Heart left ventricle (tissue), 16 donors: ENCODE results near the gene ADAMTSL2. TPM values are rescaled to one million over a fixed set of nuclear protein-coding genes. Genes with fewer than 3 reads are reported as not detected.

Experiments used
- ATAC-seq, 4 donors: fragments of 200-7000 bp; cut with Tn5 transposase; one replicate each; pipeline ENCODE4 v1.9.1; 2020 to 2022; ENCODE audit warnings: moderate library complexity in 4 of 4, mild to moderate bottlenecking in 3 of 4, moderate number of reproducible peaks in 1 of 4
- DNase-seq, 5 donors: peaks; one replicate each; pipeline ENCODE4 v3.0.0-alpha.2; 2020
- H3K27ac ChIP-seq, 12 donors: fragments of 200-600 bp; sonication (generic) in 4 of 12; one replicate each; pipeline versions ENCODE4 v1.5.0 to v1.8.0; 2016 to 2022; ENCODE audit warnings: mild to moderate bottlenecking in 2 of 12
- H3K27me3 ChIP-seq, 9 donors: fragments of 200-600 bp; sonication (generic) in 2 of 9; one replicate each; pipeline versions ENCODE4 v1.5.1 to v1.8.0; 2016 to 2022; ENCODE audit warnings: mild to moderate bottlenecking in 3 of 9
- H3K36me3 ChIP-seq, 9 donors: fragments of 200-600 bp; sonication (generic) in 2 of 9; one replicate each; pipeline versions ENCODE4 v1.5.0 to v1.8.0; 2018 to 2022; ENCODE audit warnings: mild to moderate bottlenecking in 2 of 9
- H3K4me1 ChIP-seq, 12 donors: fragments of 200-600 bp; sonication (generic) in 4 of 12; one replicate each; pipeline versions ENCODE4 v1.5.0 to v1.8.0; 2016 to 2022; ENCODE audit warnings: mild to moderate bottlenecking in 3 of 12
- H3K4me3 ChIP-seq, 12 donors: fragments of 200-600 bp; sonication (generic) in 4 of 12; one replicate each; pipeline versions ENCODE4 v1.5.0 to v1.8.0; 2017 to 2022; ENCODE audit warnings: mild to moderate bottlenecking in 9 of 12, moderate library complexity in 4 of 12
- H3K9me3 ChIP-seq, 12 donors: fragments of 200-600 bp; sonication (generic) in 4 of 12; one replicate each; pipeline versions ENCODE4 v1.5.0 to v1.8.0; 2016 to 2022; ENCODE audit warnings: mild to moderate bottlenecking in 1 of 12
- POLR2A ChIP-seq, 2 donors: fragments of 450-650 bp; IDR thresholded peaks; one replicate each; pipeline ENCODE4 v1.6.1; 2017; ENCODE audit warnings: antibody characterized with exemption in 2 of 2, mild to moderate bottlenecking in 2 of 2, moderate library complexity in 2 of 2
- WGBS, 4 donors: extraction: QIAGEN DNeasy Blood & Tissue Kit in 2 of 4; methylation state at CpG; one replicate each; pipeline versions ENCODE4 v1.1.5 to v1.1.7; 2013 to 2018; 5-methylcytosine and 5-hydroxymethylcytosine counted together
- intact Hi-C, 10 donors: fragments of 100-400 bp; cut with DNase I; formaldehyde crosslinking; loops; one replicate each; pipeline versions ENCODE4 v1.11.1 to v1.14.2; 2022
- polyA plus RNA-seq, 2 donors: library from polyadenylated mRNA; stranded (reverse); fragments of 200-250 nt; gene quantifications; one replicate each; pipeline ENCODE4 v1.2.3, GENCODE V29; 2013
- total RNA-seq, 9 donors: library from RNA; depleted of rRNA in 2 of 9; stranded (reverse); fragments of >200 nt in 2 of 9; fragmentation: NEBNext Ultra II Directional in 3 of 9; extraction: Animal tissue kit (Norgen Biotek cat#: 25700) in 3 of 9; gene quantifications; one replicate each; pipeline versions ENCODE4 v1.1.0 to v1.2.4, GENCODE V29; 2016 to 2023
- TF ChIP-seq, protein P1 (sequence below), 12 donors: fragments of 200-600 bp; sonication (generic) in 4 of 12; IDR thresholded peaks; one replicate each; pipeline versions ENCODE4 v1.5.0 to v1.8.0; 2018 to 2022; ENCODE audit warnings: antibody characterized with exemption in 12 of 12, mild to moderate bottlenecking in 5 of 12
- donor health status: ischemic (EF 13 %, LVEDD 7.1; RV severe dilation, severe dysfunction).
- donor health status: healthy with polysubstance abuse.
- donor health status: DM: no; HTN: yes; CAD: no.
- donor health status: DM: no; HTN: no; CAD: no.
- donor health status: ischemic (EF 25% LVEDD 6.9; RV normal size, moderate dysfunction).
- donor health status: ischemic (EF 25% LVEDD 5.7; RV mildly dilated, moderate dysfunction).
- donor health status: healthy.
- donor health status: DM: yes; HTN: yes; CAD: no.
- donor health status: ischemic (EF 35%, LVEDD 5.7; RV mildly dilated, moderate dysfunction).
- donor health status: nonischemic (EF 11% LVEDD 7.7; RV severe dilation, severe dysfunction).
- donor health status: DM: yes; HTN: yes; CAD: no.
- donor health status: PGD.
- donor health status: ischemic (EF 29% LVEDD 5.4; RV normal size, mild dysfunction).
- donor health status: nonischemic (EF 23%, LVEDD 6.1; RV moderate dilation, normal function).

The ADAMTSL2 gene
- total and polyA plus RNA-seq, 11 donors, result 2.3 to 5.1 (median 3.7) TPM

DNA sequence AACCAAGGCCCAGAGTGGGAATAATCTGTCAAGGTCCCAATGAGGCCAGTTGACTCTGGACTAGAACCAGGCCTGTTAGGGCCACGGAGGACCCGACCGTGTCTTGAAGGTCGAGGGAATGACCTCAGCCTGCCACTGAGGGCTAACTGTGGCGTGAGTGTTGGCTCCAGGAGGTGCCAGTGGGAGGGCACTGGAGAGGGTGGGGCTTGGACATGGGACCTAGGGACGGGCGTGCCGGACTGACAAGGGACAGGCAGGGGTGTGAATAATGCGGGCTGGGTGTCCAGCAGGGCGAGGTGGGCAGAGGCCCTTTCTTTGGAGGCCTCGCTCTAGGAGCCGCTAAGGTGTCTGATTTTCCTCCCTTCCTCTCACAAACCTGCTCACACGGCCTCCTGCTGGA lies 7.5 kb downstream of the ADAMTSL2 start:
- peak in 1 of 4 donors; percentile 6 for ATAC-seq
- no peaks in the 10 kb centered on the region for H3K27me3 ChIP-seq
- H3K27ac ChIP-seq, result no peak overlapping the region
- peak in 1 of 5 donors; percentile 65 for DNase-seq
- no peak for TF ChIP-seq POLR2A (IDR thresholded peaks at IDR 0.05)
- TF ChIP-seq, protein P1, sequence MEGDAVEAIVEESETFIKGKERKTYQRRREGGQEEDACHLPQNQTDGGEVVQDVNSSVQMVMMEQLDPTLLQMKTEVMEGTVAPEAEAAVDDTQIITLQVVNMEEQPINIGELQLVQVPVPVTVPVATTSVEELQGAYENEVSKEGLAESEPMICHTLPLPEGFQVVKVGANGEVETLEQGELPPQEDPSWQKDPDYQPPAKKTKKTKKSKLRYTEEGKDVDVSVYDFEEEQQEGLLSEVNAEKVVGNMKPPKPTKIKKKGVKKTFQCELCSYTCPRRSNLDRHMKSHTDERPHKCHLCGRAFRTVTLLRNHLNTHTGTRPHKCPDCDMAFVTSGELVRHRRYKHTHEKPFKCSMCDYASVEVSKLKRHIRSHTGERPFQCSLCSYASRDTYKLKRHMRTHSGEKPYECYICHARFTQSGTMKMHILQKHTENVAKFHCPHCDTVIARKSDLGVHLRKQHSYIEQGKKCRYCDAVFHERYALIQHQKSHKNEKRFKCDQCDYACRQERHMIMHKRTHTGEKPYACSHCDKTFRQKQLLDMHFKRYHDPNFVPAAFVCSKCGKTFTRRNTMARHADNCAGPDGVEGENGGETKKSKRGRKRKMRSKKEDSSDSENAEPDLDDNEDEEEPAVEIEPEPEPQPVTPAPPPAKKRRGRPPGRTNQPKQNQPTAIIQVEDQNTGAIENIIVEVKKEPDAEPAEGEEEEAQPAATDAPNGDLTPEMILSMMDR (IDR thresholded peaks at IDR 0.05), result no peak
- peaks cover 0 to 70% (median 43%) of the 10 kb centered on the region in 12 donors for H3K4me1 ChIP-seq
- intact Hi-C loops, result loop anchor here in 2 of 10 donors (5.0 kb wide), 2 partner anchors 35 to 135 kb away; no protein-coding TSS in a partner anchor
- H3K9me3 ChIP-seq, result no peaks in the 10 kb centered on the region
- H3K4me3 ChIP-seq, result no peak overlapping the region
- 70 to 88% (median 71%) methylated on average over 13 of the region's 13 CpGs for WGBS, 4 donors
- H3K36me3 ChIP-seq, result peaks cover 0 to 43% (median 0%) of the 10 kb centered on the region in 9 donors

DNA sequence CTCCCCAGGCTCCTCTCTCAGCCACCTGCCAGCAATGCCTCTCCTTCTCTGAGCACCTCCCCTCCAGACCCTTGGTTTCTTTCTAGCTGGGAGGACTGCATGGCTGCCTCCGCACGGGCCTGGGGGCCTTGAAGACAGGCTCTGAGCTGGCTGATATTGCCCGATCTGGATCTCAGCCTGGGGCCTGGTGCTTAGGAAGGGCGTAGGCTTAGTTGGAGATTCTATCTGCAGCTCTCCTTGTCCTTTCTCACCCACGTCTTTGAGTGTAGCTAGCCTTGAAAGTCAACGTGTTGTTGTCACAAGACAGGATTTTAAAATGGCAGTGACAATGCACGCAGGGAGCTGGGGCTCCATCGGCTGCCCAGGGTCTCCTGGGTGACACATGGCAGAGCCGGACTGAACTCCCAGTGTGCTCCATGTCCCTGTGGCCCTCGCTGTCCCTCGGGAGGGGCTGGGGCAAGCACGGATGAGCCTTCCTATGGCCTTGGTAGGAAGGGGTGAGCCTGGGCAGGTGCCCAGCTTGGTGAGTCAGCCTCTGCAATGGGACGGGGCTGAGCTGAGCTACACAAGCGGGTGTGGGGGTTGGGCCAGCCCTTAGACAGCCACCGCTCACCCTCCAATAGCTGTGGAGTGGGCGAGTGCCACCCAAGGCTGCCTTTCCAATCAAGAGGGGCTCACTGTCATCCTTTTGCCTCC lies 9.4 kb downstream of the ADAMTSL2 start:
- peaks cover 0 to 49% (median 0%) of the 10 kb centered on the region in 9 donors for H3K36me3 ChIP-seq
- peaks cover 0 to 55% (median 37%) of the 10 kb centered on the region in 12 donors for H3K4me1 ChIP-seq
- 81 to 87% (median 83%) methylated on average over 12 to 16 of the region's 16 CpGs for WGBS, 4 donors
- no peaks in the 10 kb centered on the region for H3K27me3 ChIP-seq
- no peak overlapping the region for H3K4me3 ChIP-seq
- H3K27ac ChIP-seq, result no peak overlapping the region
- DNase-seq (no peak), ATAC-seq (no peak)
- TF ChIP-seq, protein P1 (IDR thresholded peaks at IDR 0.05), result no peak
- TF ChIP-seq POLR2A (IDR thresholded peaks at IDR 0.05), result no peak
- H3K9me3 ChIP-seq, result no peaks in the 10 kb centered on the region
- intact Hi-C loops, result loop anchor here in 2 of 10 donors (5.0 kb wide), 2 partner anchors 33 to 133 kb away; no protein-coding TSS in a partner anchor

DNA sequence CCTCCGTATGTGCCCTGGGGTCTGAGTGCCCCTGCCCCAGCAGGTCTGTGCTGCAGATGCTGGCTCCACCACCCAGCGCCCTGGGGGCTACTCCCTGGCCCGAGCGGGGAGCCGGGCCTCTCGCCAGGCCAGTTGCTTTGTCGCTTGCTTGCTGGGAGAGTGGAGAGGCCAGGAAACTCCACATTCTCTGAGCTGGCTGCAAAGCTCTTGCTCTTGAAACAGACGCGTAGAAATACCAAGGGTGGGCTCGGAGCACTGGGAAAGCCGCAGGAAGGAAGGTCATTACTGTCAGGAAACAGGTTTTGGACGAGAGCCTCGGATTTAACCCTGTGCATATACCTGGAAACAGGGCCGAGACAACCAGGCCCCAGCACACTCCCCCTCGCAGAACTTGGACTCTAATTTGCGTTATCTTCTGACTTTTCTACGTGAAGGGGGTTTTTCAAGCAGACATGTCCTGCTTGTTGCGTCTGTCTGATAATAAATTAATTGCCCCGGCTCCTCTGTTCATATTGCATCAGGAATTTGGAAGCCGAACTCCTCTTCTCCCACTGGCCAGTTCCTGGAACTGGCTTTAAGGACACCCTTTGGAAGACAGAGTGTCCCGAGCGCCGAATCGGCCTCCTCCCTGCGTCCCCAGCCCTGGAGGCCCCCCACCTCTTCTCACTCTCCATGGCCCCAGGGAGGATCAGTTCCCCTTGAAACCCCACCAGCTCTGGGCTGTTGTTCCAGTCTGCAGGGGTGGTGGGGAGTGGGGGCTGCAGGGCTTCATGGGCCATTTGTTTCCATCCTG lies 11.2 kb downstream of the ADAMTSL2 start:
- Histone ChIP-seq H3K9me3 (no peaks in the 10 kb centered on the region), H3K4me1 (peaks cover 0 to 37% (median 23%) of the 10 kb centered on the region in 12 donors), H3K27ac (peak overlapping the region in 6 of 12 donors; percentile 37 to 67 (median 52)), H3K36me3 (peaks cover 0 to 44% (median 0%) of the 10 kb centered on the region in 9 donors), H3K27me3 (no peaks in the 10 kb centered on the region), H3K4me3 (no peak overlapping the region)
- no peak for TF ChIP-seq POLR2A (IDR thresholded peaks at IDR 0.05)
- TF ChIP-seq, protein P1 (IDR thresholded peaks at IDR 0.05), result no peak
- DNase-seq (peak in 2 of 5 donors; percentile 47 to 50), ATAC-seq (peak; percentile 15 to 47 (median 30))
- 45 to 55% (median 48%) methylated on average over 22 to 25 of the region's 25 CpGs for WGBS, 4 donors
- intact Hi-C loops, result no loop called here

DNA sequence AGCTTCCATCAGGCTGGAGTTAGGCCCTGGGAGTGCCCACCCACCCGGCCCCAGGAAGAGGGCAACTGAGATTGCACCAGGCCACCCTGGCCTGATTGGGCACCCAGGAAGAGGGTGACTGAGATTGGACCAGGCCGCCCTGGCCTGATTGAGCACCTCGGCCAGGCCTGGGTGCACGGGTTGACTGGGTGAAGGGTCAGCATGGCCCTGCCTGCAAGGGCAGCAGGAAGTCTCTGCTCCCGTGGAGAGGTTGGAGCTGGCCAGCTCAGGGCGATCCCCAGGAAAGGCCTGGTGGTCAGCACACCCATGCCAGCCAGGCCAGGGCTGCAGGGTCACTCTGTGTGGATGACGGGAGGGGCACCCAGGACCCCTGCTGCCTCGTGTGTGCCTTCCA lies 11.8 kb downstream of the ADAMTSL2 start:
- no peak for DNase-seq
- Histone ChIP-seq H3K4me3 (no peak overlapping the region), H3K9me3 (no peaks in the 10 kb centered on the region), H3K36me3 (peaks cover 0 to 46% (median 0%) of the 10 kb centered on the region in 9 donors), H3K27me3 (no peaks in the 10 kb centered on the region), H3K27ac (peak overlapping the region in 3 of 12 donors; percentile 37 to 53 (median 52)), H3K4me1 (peaks cover 0 to 37% (median 21%) of the 10 kb centered on the region in 12 donors)
- 36 to 91% (median 66%) methylated on average over 5 to 8 of the region's 8 CpGs for WGBS, 4 donors
- TF ChIP-seq, protein P1 (IDR thresholded peaks at IDR 0.05), result no peak
- TF ChIP-seq POLR2A (IDR thresholded peaks at IDR 0.05), result no peak
- peak in 1 of 4 donors; percentile 10 for ATAC-seq
- intact Hi-C loops, result no loop called here
